DMS53 treated with DMSO at 0.1 percent for 48 hours (cell line): ENCODE measurements around the gene LY6G5B.

Source experiments
- DNase-seq: peaks from one replicate; lab custom pipeline; 2025; ENCODE audit not compliant: unreplicated experiment; lab: John Stamatoyannopoulos, UW

The LY6G5B gene

GRCh38 chr6:31662124-31662723 is 7.6 kb upstream of the LY6G5B start:
- no peak for DNase-seq

DNA sequence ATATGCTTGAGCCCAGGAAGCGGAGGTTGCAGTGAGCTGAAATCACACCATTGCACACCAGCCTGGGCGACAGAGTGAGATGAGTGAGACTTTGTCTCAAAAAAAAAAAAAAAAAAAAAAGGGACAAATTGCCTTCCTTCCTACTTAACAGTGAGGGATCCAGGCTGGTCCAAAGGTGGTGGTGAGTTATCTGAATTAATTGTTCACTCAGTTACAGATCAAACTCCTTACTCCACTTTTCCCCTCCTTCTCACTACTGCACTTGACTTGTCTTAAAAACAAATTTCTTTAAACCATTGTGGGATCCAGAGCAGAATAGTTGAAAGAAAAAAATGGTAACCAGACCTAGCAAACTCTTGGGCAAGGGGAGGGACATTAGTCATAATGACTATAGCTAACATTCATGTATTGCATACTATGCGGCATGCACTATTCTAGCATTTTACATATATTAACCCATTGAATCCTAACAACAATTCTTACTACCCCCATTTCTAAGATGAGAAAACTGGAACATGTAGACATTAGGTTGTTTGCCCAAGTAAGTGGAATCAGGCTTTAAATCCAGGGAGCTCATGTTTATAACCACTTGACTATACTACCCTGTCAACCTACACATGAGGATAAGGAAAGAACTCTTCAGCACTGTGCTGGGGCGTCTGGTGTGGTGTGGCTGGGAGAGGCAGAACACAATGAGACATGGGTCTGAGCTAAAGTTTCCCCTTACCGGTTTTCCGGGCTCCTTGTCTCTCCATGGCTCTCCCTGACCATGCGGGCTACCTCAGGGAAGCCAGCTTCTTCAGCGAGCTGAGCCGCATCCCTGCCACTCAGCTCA is 6.4 kb upstream of the LY6G5B start:
- DNase-seq, result no peak

GRCh38 chr6:31663961-31664789 is 5.6 kb upstream of the LY6G5B start:
- DNase-seq, result no peak

- DNase-seq, result peak; percentile 90
Observed at GRCh38 chr6:31664790-31665500, 4.8 kb upstream of the LY6G5B start, which contains the start of gene GPANK1. TSS of gene GPANK1 (minus strand) at chr6:31664997. CDS start at chr6:31664478, 519 bp downstream.

GRCh38 chr6:31665501-31666336 is 4.1 kb upstream of the LY6G5B start, which contains the start of gene CSNK2B:
TSS of gene CSNK2B (plus strand) at chr6:31666080. CDS start at chr6:31666832, 752 bp downstream.
- peak; percentile 96 for DNase-seq

GRCh38 chr6:31666337-31666965 is 3.3 kb upstream of the LY6G5B start:
- DNase-seq, result no peak

- DNase-seq, result no peak
Observed at GRCh38 chr6:31676322-31676903, 6.6 kb downstream of the LY6G5B start.

DNA sequence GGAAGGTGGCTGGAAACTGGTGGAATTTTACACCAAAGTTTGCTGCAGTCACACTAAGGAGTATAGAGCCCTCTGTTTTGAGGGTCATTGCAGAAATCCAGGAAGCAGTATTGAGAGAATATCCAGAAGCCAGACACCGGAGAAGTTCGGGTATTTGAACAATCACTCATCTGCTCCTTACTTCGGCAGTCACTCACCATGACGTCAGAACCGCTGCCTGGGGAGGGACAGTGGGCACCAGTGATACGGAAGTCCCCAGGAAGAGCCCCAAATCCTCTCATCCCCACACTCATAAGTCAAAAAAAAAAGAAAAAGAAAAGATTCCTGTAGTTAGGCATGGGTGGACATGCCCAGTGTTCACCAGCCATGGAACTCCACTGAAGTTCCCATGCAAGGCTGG is 7.1 kb downstream of the LY6G5B start:
- no peak for DNase-seq

DNA sequence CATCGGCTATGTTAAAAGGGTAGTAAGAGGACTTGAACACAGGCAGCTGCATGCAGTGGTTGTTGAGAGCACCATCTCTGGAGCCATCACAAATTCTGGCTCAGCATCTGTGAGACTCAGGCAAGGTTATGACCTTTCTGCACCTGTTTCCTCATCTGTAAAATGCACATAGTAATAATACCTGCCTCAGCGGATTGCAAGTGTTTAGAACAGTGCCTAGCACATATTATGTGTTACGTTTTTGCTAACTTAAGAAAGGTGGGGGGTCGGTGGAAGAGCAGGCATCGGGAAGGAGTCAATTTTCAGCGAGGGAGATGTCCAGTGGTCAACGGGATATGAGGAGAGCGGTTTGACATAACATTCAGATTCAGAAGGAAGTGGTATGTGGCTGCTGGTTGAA is 8.2 kb downstream of the LY6G5B start:
- no peak for DNase-seq

DNA sequence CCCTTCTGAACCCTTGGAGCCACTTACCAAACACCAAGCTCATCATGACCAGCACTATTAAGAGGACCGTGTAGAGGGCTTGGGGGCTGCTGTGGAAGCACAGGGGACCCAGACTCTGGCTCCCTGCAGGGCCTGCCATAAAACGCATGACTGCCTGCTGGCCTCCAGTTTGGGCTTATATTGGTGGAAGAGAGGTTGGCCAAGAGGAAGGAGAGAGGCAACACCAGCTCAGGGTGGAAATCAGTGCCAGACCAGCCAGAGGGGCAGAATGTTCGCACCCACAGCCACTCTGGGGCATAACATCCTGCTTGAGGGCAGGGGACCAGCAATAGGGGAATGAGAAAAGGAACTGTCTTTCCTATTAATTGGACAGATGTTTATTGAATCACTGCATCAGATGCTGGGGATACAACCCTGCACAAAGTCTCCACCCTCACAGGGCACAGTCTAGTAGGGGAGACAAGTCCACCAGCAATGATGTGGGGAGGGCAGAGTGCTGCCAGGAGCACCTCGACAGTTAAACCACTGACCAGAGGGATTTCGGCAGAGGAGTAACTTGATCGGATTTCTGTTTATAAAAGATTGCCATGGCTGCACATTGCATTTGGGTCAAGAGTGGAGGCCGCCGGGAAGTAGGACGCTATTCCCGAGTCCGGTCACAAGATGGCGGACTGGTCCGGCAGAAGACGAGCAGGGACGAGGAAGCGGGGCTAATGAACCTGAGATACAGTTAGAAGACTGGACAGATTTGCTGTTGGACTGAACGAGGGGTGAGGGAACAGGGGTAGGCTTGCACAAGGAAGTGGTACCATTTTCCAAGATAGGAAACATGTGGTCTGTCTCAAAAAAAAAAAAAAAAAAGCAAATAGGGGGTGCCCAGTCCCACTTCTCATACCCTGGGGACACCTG is 10.7 kb downstream of the LY6G5B start, which contains the start of gene LY6G5C:
LY6G5C (minus strand) TSS at position 842 of the 909 bp plus-strand sequence; CDS start at position 148, 694 bp downstream.
- peak; percentile 92 for DNase-seq

- peak; percentile 29 for DNase-seq
Observed at GRCh38 chr6:31681135-31681671, 11.4 kb downstream of the LY6G5B start.

GRCh38 chr6:31683591-31683990 is 13.8 kb downstream of the LY6G5B start:
- peak; percentile 8 for DNase-seq

- no peak for DNase-seq
Observed at GRCh38 chr6:31686483-31686882, 16.7 kb downstream of the LY6G5B start.

- DNase-seq, result no peak
Observed at GRCh38 chr6:31687321-31687720, 17.5 kb downstream of the LY6G5B start.

DNA sequence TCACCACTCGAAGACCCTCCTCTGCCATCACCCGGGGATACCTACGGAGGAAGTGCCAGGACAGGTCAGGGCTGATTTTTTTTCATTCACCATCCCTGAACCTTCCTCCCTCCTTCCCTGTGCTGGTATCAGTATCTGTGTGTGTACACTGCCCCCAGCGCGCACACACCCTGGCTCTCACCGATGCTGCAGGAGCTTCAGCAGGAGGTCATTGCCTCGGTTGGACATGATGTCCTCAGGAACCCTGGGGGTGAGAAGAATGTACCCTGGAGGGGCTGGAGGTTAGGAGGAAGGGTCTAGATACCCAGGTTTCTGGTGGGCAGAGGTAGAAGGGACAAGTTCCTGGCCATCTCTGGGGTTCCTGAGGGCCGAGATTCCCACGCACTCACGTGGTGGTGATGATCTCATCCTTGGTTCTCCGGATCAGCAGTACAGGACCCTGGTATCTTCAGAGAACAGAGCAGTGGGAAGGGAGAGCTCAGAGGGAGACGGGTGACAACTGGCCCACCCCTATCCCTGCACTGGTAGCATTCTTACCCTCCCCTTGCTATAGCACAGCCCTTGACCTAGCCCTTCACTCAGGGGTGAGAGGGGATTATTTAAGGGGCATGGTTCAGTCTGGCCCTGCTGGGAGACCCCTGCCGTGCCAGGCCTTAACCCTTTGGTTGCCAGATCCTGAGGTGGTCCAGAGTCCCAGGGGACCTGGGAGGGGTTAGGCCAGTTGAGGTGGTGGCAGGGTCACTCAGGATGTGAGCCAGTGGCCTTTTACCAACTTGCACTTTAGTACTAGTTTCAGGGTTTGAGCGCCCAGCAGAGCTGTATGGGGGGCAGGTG is 18.3 kb downstream of the LY6G5B start:
- no peak for DNase-seq

DNA sequence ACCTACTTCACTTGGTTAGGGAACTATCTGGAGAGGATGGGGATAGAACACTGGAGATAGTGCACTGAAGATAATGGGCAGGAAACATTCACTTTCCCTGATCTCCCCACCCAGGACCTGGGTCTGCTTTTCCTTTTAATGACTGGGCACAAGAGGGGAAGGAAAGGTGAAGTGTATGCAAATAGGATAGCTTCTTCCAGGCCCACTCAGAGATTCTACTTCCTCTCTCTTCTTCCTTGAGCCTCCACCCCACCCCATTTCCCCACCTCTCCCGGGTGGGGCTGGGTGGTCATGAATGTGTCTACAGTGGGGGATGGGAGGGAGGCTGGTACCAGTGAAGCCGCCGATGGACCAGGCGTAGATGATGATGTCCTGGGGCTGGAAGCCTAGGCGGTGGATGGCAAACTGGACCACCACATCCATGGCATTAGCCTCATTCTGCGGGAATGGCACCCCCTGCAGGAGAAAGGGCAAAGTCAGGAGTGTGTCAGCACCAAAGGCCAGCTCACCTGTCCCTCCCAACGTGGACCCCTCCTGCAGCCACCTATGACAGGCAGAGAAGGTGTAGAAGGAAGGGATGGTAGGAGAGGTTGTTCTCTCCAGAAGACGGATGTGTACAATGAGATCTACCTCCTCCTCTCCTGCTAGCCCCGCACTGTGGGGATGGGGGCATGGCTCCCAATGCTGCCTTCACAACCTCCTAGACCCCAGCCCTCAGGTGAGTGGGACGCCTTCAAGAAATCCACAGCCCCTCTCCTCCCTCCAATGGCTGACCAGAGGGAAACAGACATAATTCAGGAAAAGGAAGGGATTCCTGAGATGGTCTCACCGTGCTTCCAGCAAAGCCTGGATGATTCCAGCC is 19.7 kb downstream of the LY6G5B start:
- DNase-seq, result no peak
